WTC11 (cell line): Measurements from ENCODE around the gene BACH2. TPM values are rescaled to one million over a fixed set of nuclear protein-coding genes. Genes with fewer than 3 reads are reported as not detected.

Experiments
- ATAC-seq: fragments of 200-7000 bp; cut with Tn5 transposase; 2 replicates; pipeline ENCODE4 v1.10.0; 2021; ENCODE audit warnings: mild to moderate bottlenecking, moderate library complexity
- CTCF ChIA-PET: fragments of 300-600 bp; sonication (Branson Sonifier 250); formaldehyde crosslinking; loops from one replicate; lab custom pipeline; 2021; ENCODE audit warnings: antibody characterized with exemption; lab: Charles Lee
- POLR2A ChIA-PET: fragments of 350-600 bp; sonication (Branson Sonifier 250); formaldehyde crosslinking; loops from one replicate; lab custom pipeline; 2021; ENCODE audit warnings: antibody characterized with exemption; lab: Charles Lee
- DNase-seq: peaks from one replicate; pipeline ENCODE4 v3.0.0; 2021; ENCODE audit warnings: low spot score
- H3K27ac Mint-ChIP-seq: 2 replicates; pipeline ENCODE4 v1.8.0; 2021; ENCODE audit warnings: mixed read lengths
- H3K27me3 Mint-ChIP-seq: 2 replicates; pipeline ENCODE4 v1.8.0; 2021; ENCODE audit warnings: low read depth, mild to moderate bottlenecking, moderate library complexity, mixed read lengths
- H3K36me3 Mint-ChIP-seq: 2 replicates; pipeline ENCODE4 v1.8.0; 2021; ENCODE audit warnings: mixed read lengths
- H3K4me1 Mint-ChIP-seq: 2 replicates; pipeline ENCODE4 v1.8.0; 2022; ENCODE audit warnings: mixed read lengths
- H3K4me3 Mint-ChIP-seq: 2 replicates; pipeline ENCODE4 v1.8.0; 2021; ENCODE audit warnings: mild to moderate bottlenecking, moderate library complexity, mixed read lengths
- H3K9me3 Mint-ChIP-seq: 2 replicates; pipeline ENCODE4 v1.8.0; 2021; ENCODE audit warnings: mixed read lengths
- ATF1 ChIP-seq: sonication (generic); formaldehyde crosslinking; IDR thresholded peaks from 2 replicates; pipeline ENCODE4 v1.8.1; 2023; ENCODE audit warnings: mild to moderate bottlenecking, moderate library complexity, missing genetic modification reagents
- CBFB ChIP-seq: sonication (generic); formaldehyde crosslinking; IDR thresholded peaks from 2 replicates; pipeline ENCODE4 v1.8.1; 2022; ENCODE audit warnings: mild to moderate bottlenecking, low read depth, missing genetic modification reagents
- CREM ChIP-seq: sonication (generic); formaldehyde crosslinking; IDR thresholded peaks from 2 replicates; pipeline ENCODE4 v1.8.1; 2022; ENCODE audit warnings: mild to moderate bottlenecking, missing genetic modification reagents, moderate library complexity
- CTCF ChIP-seq: fragments of 200-600 bp; IDR thresholded peaks from 2 replicates; pipeline ENCODE4 v1.8.0; 2022; ENCODE audit warnings: antibody characterized with exemption
- E2F4 ChIP-seq: sonication (generic); formaldehyde crosslinking; IDR thresholded peaks from 2 replicates; pipeline ENCODE4 v1.8.1; 2022; ENCODE audit warnings: low read depth, mild to moderate bottlenecking, moderate library complexity, missing genetic modification reagents, borderline replicate concordance
- ESRRA ChIP-seq: sonication (generic); formaldehyde crosslinking; IDR thresholded peaks from 2 replicates; pipeline ENCODE4 v1.8.1; 2022; ENCODE audit warnings: mild to moderate bottlenecking, missing genetic modification reagents, borderline replicate concordance
- GABPB1 ChIP-seq: sonication (generic); formaldehyde crosslinking; IDR thresholded peaks from 2 replicates; pipeline ENCODE4 v1.8.1; 2023; ENCODE audit warnings: mild to moderate bottlenecking, missing genetic modification reagents
- HMGA2 ChIP-seq: fragments of 250-450 bp; sonication (Bioruptor Pico); IDR thresholded peaks from 2 replicates; pipeline ENCODE4 v1.4.0; 2021; ENCODE audit warnings: mild to moderate bottlenecking, moderate library complexity
- MXD4 ChIP-seq: fragments of 250-450 bp; sonication (Bioruptor Pico); IDR thresholded peaks from 2 replicates; pipeline ENCODE4 v1.8.0; 2021; ENCODE audit warnings: mild to moderate bottlenecking, moderate library complexity, borderline replicate concordance
- NFATC4 ChIP-seq: fragments of 250-450 bp; sonication (Bioruptor Pico); IDR thresholded peaks from 2 replicates; pipeline ENCODE4 v1.9.0; 2021; ENCODE audit warnings: mild to moderate bottlenecking
- NR3C1 ChIP-seq: sonication (generic); formaldehyde crosslinking; conservative IDR thresholded peaks from 2 replicates; pipeline ENCODE4 v1.8.1; 2023; ENCODE audit warnings: low read depth, mild to moderate bottlenecking, missing genetic modification reagents
- PRRX2 ChIP-seq: fragments of 250-450 bp; sonication (Bioruptor Pico); IDR thresholded peaks from 2 replicates; pipeline ENCODE4 v1.8.0; 2021; ENCODE audit warnings: mild to moderate bottlenecking
- SOX15 ChIP-seq: fragments of 250-450 bp; sonication (Bioruptor Pico); IDR thresholded peaks from 2 replicates; pipeline ENCODE4 v1.9.0; 2021; ENCODE audit warnings: mild to moderate bottlenecking
- SP1 ChIP-seq: sonication (generic); formaldehyde crosslinking; conservative IDR thresholded peaks from 2 replicates; pipeline ENCODE4 v1.8.1; 2022; ENCODE audit warnings: missing genetic modification reagents
- TEAD1 ChIP-seq: sonication (generic); formaldehyde crosslinking; IDR thresholded peaks from 2 replicates; pipeline ENCODE4 v1.8.0; 2022; ENCODE audit warnings: mild to moderate bottlenecking, missing genetic modification reagents
- USF1 ChIP-seq: sonication (generic); formaldehyde crosslinking; IDR thresholded peaks from 2 replicates; pipeline ENCODE4 v1.8.0; 2022; ENCODE audit warnings: mild to moderate bottlenecking, missing genetic modification reagents
- USF2 ChIP-seq: sonication (generic); formaldehyde crosslinking; IDR thresholded peaks from 2 replicates; pipeline ENCODE4 v1.8.1; 2023; ENCODE audit warnings: mild to moderate bottlenecking, missing genetic modification reagents, moderate library complexity
- ZMAT4 ChIP-seq: fragments of 250-450 bp; sonication (Bioruptor Pico); IDR thresholded peaks from 2 replicates; pipeline ENCODE4 v1.9.0; 2021; ENCODE audit warnings: mild to moderate bottlenecking
- ZNF232 ChIP-seq: sonication (generic); formaldehyde crosslinking; IDR thresholded peaks from 2 replicates; pipeline ENCODE4 v1.8.0; 2022; ENCODE audit warnings: mild to moderate bottlenecking, missing genetic modification reagents
- ZNF263 ChIP-seq: sonication (generic); formaldehyde crosslinking; IDR thresholded peaks from 2 replicates; pipeline ENCODE4 v1.8.1; 2022; ENCODE audit warnings: low read depth, mild to moderate bottlenecking, moderate library complexity, missing genetic modification reagents
- ZNF416 ChIP-seq: fragments of 250-450 bp; sonication (Bioruptor Pico); IDR thresholded peaks from 2 replicates; pipeline ENCODE4 v1.9.0; 2021; ENCODE audit warnings: mild to moderate bottlenecking, inconsistent platforms
- ZNF671 ChIP-seq: fragments of 250-450 bp; sonication (Bioruptor Pico); IDR thresholded peaks from 2 replicates; pipeline ENCODE4 v1.8.0; 2021; ENCODE audit warnings: mild to moderate bottlenecking
- total RNA-seq: library from RNA; stranded (reverse); gene quantifications from 3 replicates; pipeline ENCODE4 v1.2.3, GENCODE V29; 2021

The BACH2 gene
- total RNA-seq, 1 experiment from 2014 or later, result 5.9 TPM

- ChIA-PET POLR2A (no interaction called here), CTCF (no interaction called here)
- no peaks in the 10 kb centered on the region for H3K4me1 Mint-ChIP-seq
- no peak for ATAC-seq
- DNase-seq, result no peak
- no peaks in the 10 kb centered on the region for H3K9me3 Mint-ChIP-seq
- H3K27me3 Mint-ChIP-seq, result no peaks in the 10 kb centered on the region
- H3K27ac Mint-ChIP-seq, result no peak overlapping the region
- H3K4me3 Mint-ChIP-seq, result no peak overlapping the region
- no peak for TF ChIP-seq CBFB (CRISPR knock-in tag)
- no peak for TF ChIP-seq TEAD1 (CRISPR knock-in tag)
- no peak for TF ChIP-seq USF1 (CRISPR knock-in tag)
- no peak for TF ChIP-seq GABPB1 (CRISPR knock-in tag)
- H3K36me3 Mint-ChIP-seq, result no peaks in the 10 kb centered on the region
Measured at GRCh38 chr6:90079560-90080490, 216.8 kb downstream of the BACH2 start.

GRCh38 chr6:90078513-90079289 lies 217.9 kb downstream of the BACH2 start:
- Mint-ChIP-seq H3K36me3 (no peaks in the 10 kb centered on the region), H3K27ac (no peak overlapping the region), H3K9me3 (no peaks in the 10 kb centered on the region), H3K4me3 (no peak overlapping the region), H3K27me3 (no peaks in the 10 kb centered on the region), H3K4me1 (no peaks in the 10 kb centered on the region)
- ChIA-PET CTCF (no interaction called here), POLR2A (no interaction called here)
- DNase-seq (no peak), ATAC-seq (0 out of 2 replicates have a peak, but pooled peaks have one; percentile 30)
- no peak for TF ChIP-seq SOX15 (CRISPR knock-in tag)
- TF ChIP-seq ZNF263 (CRISPR knock-in tag), result no peak
- TF ChIP-seq ATF1, result no peak
- no peak for TF ChIP-seq CTCF
- no peak for TF ChIP-seq NFATC4 (CRISPR knock-in tag)
- TF ChIP-seq NR3C1 (CRISPR knock-in tag), result no peak
- no peak for TF ChIP-seq E2F4 (CRISPR knock-in tag)
- TF ChIP-seq ZNF671 (CRISPR knock-in tag), result no peak
- TF ChIP-seq HMGA2 (CRISPR knock-in tag), result no peak
- TF ChIP-seq ZNF232 (CRISPR knock-in tag), result no peak
- TF ChIP-seq MXD4, result no peak
- TF ChIP-seq ESRRA (CRISPR knock-in tag), result no peak
- no peak for TF ChIP-seq GABPB1 (CRISPR knock-in tag)
- no peak for TF ChIP-seq ZMAT4 (CRISPR knock-in tag)
- TF ChIP-seq PRRX2 (CRISPR knock-in tag), result no peak
- TF ChIP-seq USF2 (CRISPR knock-in tag), result no peak
- TF ChIP-seq ZNF416 (CRISPR knock-in tag), result no peak
- no peak for TF ChIP-seq CREM (CRISPR knock-in tag)
- no peak for TF ChIP-seq SP1 (CRISPR knock-in tag)
